GM19238 (cell line): ENCODE measurements around the gene NPBWR2.

Source experiments
- DNase-seq: peaks from one replicate; pipeline ENCODE4 v3.0.0; 2011; ENCODE audit warnings: low spot score; ENCODE audit not compliant: insufficient read length

NPBWR2 gene

GRCh38 chr20:64057628-64058498, 49.5 kb downstream of the NPBWR2 start:
- DNase-seq, result peak; percentile 93

- no peak for DNase-seq
These were observed 50.3 kb downstream of the NPBWR2 start for GRCh38 chr20:64056889-64057627.

- DNase-seq, result no peak
These were observed 50.8 kb downstream of the NPBWR2 start for GRCh38 chr20:64056639-64056888.

- DNase-seq, result no peak
These were observed 51.3 kb downstream of the NPBWR2 start for GRCh38 chr20:64055893-64056638.

GRCh38 chr20:64055396-64055892, 51.9 kb downstream of the NPBWR2 start:
- no peak for DNase-seq

GRCh38 chr20:64053841-64054661, 53.3 kb downstream of the NPBWR2 start:
- no peak for DNase-seq
